Hindlimb muscle (tissue), 1 donor: ENCODE results near the gene MYO1C. TPM values are rescaled to one million over a fixed set of nuclear protein-coding genes. Genes with fewer than 3 reads are reported as not detected.
"Not testable (repeated sequence)": the region's sequence is repeated elsewhere in the genome, so short reads cannot be mapped to it uniquely, and the experiment has no call there.

Source experiments
- DNase-seq: peaks from one replicate; pipeline ENCODE4 v3.0.0-alpha.2; 2013
- polyA plus RNA-seq: library from polyadenylated mRNA; unstranded; fragments of 120-200 nt; gene quantifications from one replicate; pipeline ENCODE4 v1.2.1, GENCODE V29; 2013; ENCODE audit not compliant: insufficient read length

Gene MYO1C
- polyA plus RNA-seq, 1 donor: 105 TPM

DNA sequence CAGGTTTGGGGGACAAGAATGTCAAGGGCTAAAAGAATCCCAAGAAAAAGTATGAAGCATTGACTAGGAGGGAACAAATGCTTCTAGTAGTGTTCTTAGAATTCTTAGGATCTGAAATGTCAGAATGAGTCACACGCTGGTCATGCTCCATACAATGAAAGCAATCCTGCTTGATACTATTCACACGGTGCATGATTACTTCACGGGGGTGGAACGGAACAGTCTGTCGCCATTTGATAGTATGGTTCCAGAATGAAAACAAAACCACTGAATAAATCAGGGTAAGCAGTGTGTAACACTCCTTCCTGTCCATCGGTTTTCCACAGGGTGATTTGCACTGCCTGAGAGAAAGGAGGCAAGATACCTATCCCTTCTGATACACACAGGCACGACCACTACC is 69.6 kb downstream of the MYO1C start:
- no peak for DNase-seq

GRCh38 chr17:1421470-1421869 is 71.0 kb downstream of the MYO1C start:
- no peak for DNase-seq

DNA sequence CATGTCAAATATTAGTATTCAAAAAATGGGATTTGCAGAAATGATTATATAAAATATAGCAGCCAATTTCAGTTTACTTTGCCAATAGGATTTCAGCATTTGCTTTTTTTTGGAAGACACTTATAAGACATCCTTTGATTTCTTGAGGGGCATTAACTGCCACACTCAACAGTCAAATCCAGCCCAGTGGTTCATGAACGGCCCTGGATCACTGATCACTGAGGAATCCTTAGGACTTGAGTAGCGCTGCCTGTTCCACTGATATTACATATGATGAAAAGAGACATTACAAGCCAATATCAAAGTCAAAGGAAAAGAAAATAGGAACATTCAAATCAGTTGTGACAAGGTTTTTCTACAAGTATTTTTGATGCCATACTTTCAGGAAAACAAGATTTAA is 71.5 kb downstream of the MYO1C start:
- DNase-seq: no peak

DNA sequence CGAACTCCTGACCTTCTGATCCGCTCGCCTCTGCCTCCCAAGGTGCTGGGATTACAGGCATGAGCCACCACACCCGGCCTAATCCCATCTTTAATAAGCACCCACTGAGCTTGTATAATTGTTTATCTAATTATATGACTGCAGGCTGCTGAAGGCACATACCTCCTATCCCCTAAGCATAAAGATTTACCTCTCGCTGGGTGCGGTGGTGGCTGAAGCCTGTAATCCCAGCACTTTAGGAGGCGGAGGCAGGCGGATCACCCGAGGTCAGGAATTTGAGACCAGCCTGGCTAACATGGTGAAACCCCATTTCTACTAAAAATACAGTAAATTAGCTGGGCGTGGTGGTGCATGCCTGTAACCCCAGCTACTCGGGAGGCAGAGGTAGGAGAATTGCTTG is 72.3 kb downstream of the MYO1C start:
- no peak for DNase-seq

- not testable (repeated sequence) for DNase-seq
Measured at GRCh38 chr17:1418476-1418875, 74.0 kb downstream of the MYO1C start.

- DNase-seq: no peak
Measured at GRCh38 chr17:1416414-1416813, 76.1 kb downstream of the MYO1C start.

- DNase-seq: no peak
Measured at GRCh38 chr17:1414634-1415033, 77.9 kb downstream of the MYO1C start.

Other genes with a start within 250 kb of the MYO1C start
- not detected for gene BHLHA9, start 222.2 kb downstream of the MYO1C start, polyA plus RNA-seq
- gene TRARG1, start 213.0 kb downstream of the MYO1C start, polyA plus RNA-seq: 0.52 TPM
- 766 TPM for gene YWHAE, start 92.5 kb downstream of the MYO1C start, polyA plus RNA-seq
- 40.6 TPM for gene CRK, start 36.5 kb downstream of the MYO1C start, polyA plus RNA-seq
- 34.5 TPM for gene INPP5K, start 23.9 kb upstream of the MYO1C start, polyA plus RNA-seq
- 29.9 TPM for gene PITPNA, start 70.1 kb upstream of the MYO1C start, polyA plus RNA-seq
- gene SLC43A2, start 136.1 kb upstream of the MYO1C start, polyA plus RNA-seq: 7.8 TPM
- gene SCARF1, start 153.0 kb upstream of the MYO1C start, polyA plus RNA-seq: 9.7 TPM
- 5.4 TPM for gene RILP, start 157.2 kb upstream of the MYO1C start, polyA plus RNA-seq
- gene PRPF8, start 192.2 kb upstream of the MYO1C start, polyA plus RNA-seq: 200 TPM
- 5.5 TPM for gene TLCD2, start 217.7 kb upstream of the MYO1C start, polyA plus RNA-seq
- 21.4 TPM for gene WDR81, start 232.0 kb upstream of the MYO1C start, polyA plus RNA-seq